Measurements from ENCODE around the gene BRSK2.

- TF ChIP-seq CTCF (IDR thresholded peaks at IDR 0.05) (no peak), POLR2AphosphoS5 (IDR thresholded peaks at IDR 0.05) (no peak)
Observed at GRCh38 chr11:1373536-1374214, 16.1 kb upstream of the BRSK2 start.

All from breast epithelium (tissue), 3 donors.